Measurements from ENCODE around the gene KRT6C.

Gene KRT6C

GRCh38 chr12:52434081-52434733 is 39.4 kb downstream of the KRT6C start, which contains the start of gene KRT75 (continued):
- TF ChIP-seq ZBTB10 (tag by site-specific recombination; IDR thresholded peaks at IDR 0.05) (no peak), ZNF544 (tag by site-specific recombination; IDR thresholded peaks at IDR 0.05) (no peak), MYNN (tag by site-specific recombination; IDR thresholded peaks at IDR 0.05; ENCODE audit: borderline replicate concordance) (no peak), ZNF132 (tag by site-specific recombination; IDR thresholded peaks at IDR 0.05; ENCODE audit: borderline replicate concordance) (no peak), ZIC2 (tag by site-specific recombination; IDR thresholded peaks at IDR 0.05) (no peak), ZNF670 (tag by site-specific recombination; IDR thresholded peaks at IDR 0.05; ENCODE audit: low read depth) (no peak), KLF17 (tag by site-specific recombination; IDR thresholded peaks at IDR 0.05) (peak; percentile 83), ZNF391 (tag by site-specific recombination; IDR thresholded peaks at IDR 0.05; ENCODE audit: borderline replicate concordance, low read depth) (0 out of 2 replicates have a peak, but pooled peaks have one; percentile 33), ZNF426 (tag by site-specific recombination; IDR thresholded peaks at IDR 0.05) (no peak), ZNF664 (tag by site-specific recombination; IDR thresholded peaks at IDR 0.05) (no peak)

GRCh38 chr12:52433501-52434080 is 40.0 kb downstream of the KRT6C start:
- TF ChIP-seq KLF8 (tag by site-specific recombination; IDR thresholded peaks at IDR 0.05): no peak
- POLR2A ChIA-PET: no interaction called here
- Histone ChIP-seq H3K4me1 (ENCODE audit: control insufficient read depth, insufficient read depth, low read length) (no peaks in the 10 kb centered on the region), H3K4me3 (ENCODE audit: low read depth, low read length) (no peak overlapping the region), H3K36me3 (ENCODE audit: control insufficient read depth in 2 of 2, insufficient read depth in 1 of 2, low read length in 2 of 2) (no peaks in the 10 kb centered on the region), H3K27ac (ENCODE audit: extremely low read depth, low read depth, low read length) (no peak overlapping the region), H3K9me3 (ENCODE audit: control insufficient read depth, insufficient read depth, low read depth, low read length) (no peaks in the 10 kb centered on the region)
- CTCF ChIA-PET: interaction anchor here (1.1 to 1.2 kb wide), 2 partner anchors 73 to 290 kb away, joined by 3 to 5 read pairs; no protein-coding TSS in a partner anchor

- Histone ChIP-seq H3K4me3 (ENCODE audit: low read depth, low read length) (no peak overlapping the region), H3K9me3 (ENCODE audit: control insufficient read depth, insufficient read depth, low read depth, low read length) (no peaks in the 10 kb centered on the region), H3K36me3 (ENCODE audit: control insufficient read depth in 2 of 2, insufficient read depth in 1 of 2, low read length in 2 of 2) (no peaks in the 10 kb centered on the region), H3K4me1 (ENCODE audit: control insufficient read depth, insufficient read depth, low read length) (no peaks in the 10 kb centered on the region), H3K27ac (ENCODE audit: extremely low read depth, low read depth, low read length) (no peak overlapping the region)
- ChIA-PET CTCF (interaction anchor here (1.1 to 1.2 kb wide), 2 partner anchors 74 to 289 kb away, joined by 3 to 5 read pairs; no protein-coding TSS in a partner anchor), POLR2A (no interaction called here)
- TF ChIP-seq ZNF670 (tag by site-specific recombination; IDR thresholded peaks at IDR 0.05; ENCODE audit: low read depth) (no peak), ZNF274 (IDR thresholded peaks at IDR 0.05; ENCODE audit: low read length) (no peak), ZNF274 (tag by site-specific recombination; IDR thresholded peaks at IDR 0.05; ENCODE audit: borderline replicate concordance) (no peak), PRDM1 (tag by site-specific recombination; IDR thresholded peaks at IDR 0.05) (no peak), ZNF549 (tag by site-specific recombination; IDR thresholded peaks at IDR 0.05) (no peak), ZNF280D (tag by site-specific recombination; IDR thresholded peaks at IDR 0.05) (no peak), SALL2 (tag by site-specific recombination; IDR thresholded peaks at IDR 0.05; ENCODE audit: borderline replicate concordance) (no peak), ZXDB (tag by site-specific recombination; IDR thresholded peaks at IDR 0.05) (no peak), ZNF518A (tag by site-specific recombination; conservative IDR thresholded peaks at IDR 0.05; ENCODE audit: low read depth) (no peak)
These were observed 40.9 kb downstream of the KRT6C start for GRCh38 chr12:52432559-52433207.

Data from HEK293 (cell line).